Suprapubic skin (tissue), 4 donors: ENCODE results near the gene ABCC3. TPM values are rescaled to one million over a fixed set of nuclear protein-coding genes. Genes with fewer than 3 reads are reported as not detected.

Source experiments
- DNase-seq, 2 donors: peaks; one replicate each; pipeline ENCODE4 v3.0.0-alpha.2; 2019; ENCODE audit warnings: low spot score in 2 of 2
- H3K27ac ChIP-seq: fragments of 200-600 bp; sonication (generic); one replicate; pipeline ENCODE4 v1.5.1; 2019
- H3K27me3 ChIP-seq: fragments of 200-600 bp; sonication (generic); one replicate; pipeline ENCODE4 v1.5.1; 2019
- H3K36me3 ChIP-seq: fragments of 200-600 bp; sonication (generic); one replicate; pipeline ENCODE4 v1.5.1; 2019
- H3K4me1 ChIP-seq: fragments of 200-600 bp; sonication (generic); one replicate; pipeline ENCODE4 v1.5.1; 2019
- H3K4me3 ChIP-seq: fragments of 200-600 bp; sonication (generic); one replicate; pipeline ENCODE4 v1.5.1; 2019; ENCODE audit warnings: mild to moderate bottlenecking
- H3K9me3 ChIP-seq: fragments of 200-600 bp; sonication (generic); one replicate; pipeline ENCODE4 v1.5.1; 2019
- EP300 ChIP-seq: sonication (generic); formaldehyde crosslinking; IDR thresholded peaks from one replicate; pipeline ENCODE4 v1.6.1; 2017; ENCODE audit warnings: antibody characterized with exemption
- POLR2A ChIP-seq, 2 donors: fragments of 450-650 bp; IDR thresholded peaks; one replicate each; pipeline ENCODE4 v1.6.1; 2017; ENCODE audit warnings: antibody characterized with exemption in 2 of 2, mild to moderate bottlenecking in 2 of 2, moderate library complexity in 2 of 2
- POLR2AphosphoS5 ChIP-seq, 3 donors: sonication (generic); formaldehyde crosslinking; IDR thresholded peaks; one replicate each; pipeline ENCODE4 v1.6.1; 2017; ENCODE audit warnings: antibody characterized with exemption in 3 of 3
- WGBS: methylation state at CpG from one replicate; pipeline ENCODE4 v1.1.5; 2018; 5-methylcytosine and 5-hydroxymethylcytosine counted together
- total RNA-seq, 4 donors: library from RNA; depleted of rRNA; stranded (reverse); fragments of >200 nt; gene quantifications; one replicate each; pipeline ENCODE4 v1.1.0, GENCODE V29; 2016
- TF ChIP-seq, protein P1 (sequence below), 2 donors: fragments of 200-600 bp in 1 of 2; fragments of 450-650 bp in 1 of 2; sonication (generic) in 1 of 2; IDR thresholded peaks; one replicate each; pipeline ENCODE4 v1.5.1; 2016 to 2019; ENCODE audit warnings: antibody characterized with exemption in 2 of 2, mild to moderate bottlenecking in 1 of 2, moderate library complexity in 1 of 2

The ABCC3 gene
- total RNA-seq, 4 donors from 2014 or later: 31.7 to 113 (median 36.2) TPM

- H3K27ac ChIP-seq: no peak overlapping the region
- TF ChIP-seq EP300 (no peak), POLR2A (IDR thresholded peaks at IDR 0.05) (no peak), POLR2AphosphoS5 (IDR thresholded peaks at IDR 0.05) (no peak)
- TF ChIP-seq, protein P1, sequence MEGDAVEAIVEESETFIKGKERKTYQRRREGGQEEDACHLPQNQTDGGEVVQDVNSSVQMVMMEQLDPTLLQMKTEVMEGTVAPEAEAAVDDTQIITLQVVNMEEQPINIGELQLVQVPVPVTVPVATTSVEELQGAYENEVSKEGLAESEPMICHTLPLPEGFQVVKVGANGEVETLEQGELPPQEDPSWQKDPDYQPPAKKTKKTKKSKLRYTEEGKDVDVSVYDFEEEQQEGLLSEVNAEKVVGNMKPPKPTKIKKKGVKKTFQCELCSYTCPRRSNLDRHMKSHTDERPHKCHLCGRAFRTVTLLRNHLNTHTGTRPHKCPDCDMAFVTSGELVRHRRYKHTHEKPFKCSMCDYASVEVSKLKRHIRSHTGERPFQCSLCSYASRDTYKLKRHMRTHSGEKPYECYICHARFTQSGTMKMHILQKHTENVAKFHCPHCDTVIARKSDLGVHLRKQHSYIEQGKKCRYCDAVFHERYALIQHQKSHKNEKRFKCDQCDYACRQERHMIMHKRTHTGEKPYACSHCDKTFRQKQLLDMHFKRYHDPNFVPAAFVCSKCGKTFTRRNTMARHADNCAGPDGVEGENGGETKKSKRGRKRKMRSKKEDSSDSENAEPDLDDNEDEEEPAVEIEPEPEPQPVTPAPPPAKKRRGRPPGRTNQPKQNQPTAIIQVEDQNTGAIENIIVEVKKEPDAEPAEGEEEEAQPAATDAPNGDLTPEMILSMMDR (IDR thresholded peaks at IDR 0.05): no peak
- WGBS: 83% methylated on average over 11 of the region's 11 CpGs
- no peaks in the 10 kb centered on the region for H3K27me3 ChIP-seq
- no peaks in the 10 kb centered on the region for H3K36me3 ChIP-seq
- no peaks in the 10 kb centered on the region for H3K9me3 ChIP-seq
- no peak for DNase-seq
- no peak overlapping the region for H3K4me3 ChIP-seq
- peaks cover 8% of the 10 kb centered on the region for H3K4me1 ChIP-seq
Measured at GRCh38 chr17:50594128-50594823, 40.4 kb upstream of the ABCC3 start.

DNA sequence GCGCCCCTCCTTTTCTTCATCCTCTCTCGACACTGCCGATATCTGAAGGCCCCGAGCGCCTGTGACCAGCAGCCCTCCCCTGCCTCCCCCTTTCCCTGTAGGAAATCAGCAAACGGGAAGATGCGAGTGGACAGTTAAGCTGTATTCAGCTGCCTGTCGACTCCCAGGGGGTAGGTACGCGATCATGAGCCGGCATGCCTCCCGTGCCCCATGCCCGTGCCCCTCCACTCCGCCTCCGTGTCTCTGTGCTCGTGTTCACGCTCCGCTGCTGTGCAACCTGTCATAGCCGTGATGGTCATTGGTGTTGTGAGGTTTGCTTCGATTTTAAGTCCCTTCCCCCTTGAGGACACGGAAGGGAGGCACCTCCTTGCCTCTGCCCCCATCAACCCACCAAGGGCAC, 39.8 kb upstream of the ABCC3 start:
- WGBS: 90% methylated on average over 21 of the region's 21 CpGs
- Histone ChIP-seq H3K4me1 (peaks cover 4% of the 10 kb centered on the region), H3K36me3 (no peaks in the 10 kb centered on the region), H3K27me3 (no peaks in the 10 kb centered on the region), H3K27ac (no peak overlapping the region), H3K4me3 (no peak overlapping the region), H3K9me3 (no peaks in the 10 kb centered on the region)
- DNase-seq: no peak
- TF ChIP-seq EP300: no peak
- TF ChIP-seq, protein P1 (IDR thresholded peaks at IDR 0.05): no peak
- no peak for TF ChIP-seq POLR2AphosphoS5 (IDR thresholded peaks at IDR 0.05)
- TF ChIP-seq POLR2A (IDR thresholded peaks at IDR 0.05): no peak

DNA sequence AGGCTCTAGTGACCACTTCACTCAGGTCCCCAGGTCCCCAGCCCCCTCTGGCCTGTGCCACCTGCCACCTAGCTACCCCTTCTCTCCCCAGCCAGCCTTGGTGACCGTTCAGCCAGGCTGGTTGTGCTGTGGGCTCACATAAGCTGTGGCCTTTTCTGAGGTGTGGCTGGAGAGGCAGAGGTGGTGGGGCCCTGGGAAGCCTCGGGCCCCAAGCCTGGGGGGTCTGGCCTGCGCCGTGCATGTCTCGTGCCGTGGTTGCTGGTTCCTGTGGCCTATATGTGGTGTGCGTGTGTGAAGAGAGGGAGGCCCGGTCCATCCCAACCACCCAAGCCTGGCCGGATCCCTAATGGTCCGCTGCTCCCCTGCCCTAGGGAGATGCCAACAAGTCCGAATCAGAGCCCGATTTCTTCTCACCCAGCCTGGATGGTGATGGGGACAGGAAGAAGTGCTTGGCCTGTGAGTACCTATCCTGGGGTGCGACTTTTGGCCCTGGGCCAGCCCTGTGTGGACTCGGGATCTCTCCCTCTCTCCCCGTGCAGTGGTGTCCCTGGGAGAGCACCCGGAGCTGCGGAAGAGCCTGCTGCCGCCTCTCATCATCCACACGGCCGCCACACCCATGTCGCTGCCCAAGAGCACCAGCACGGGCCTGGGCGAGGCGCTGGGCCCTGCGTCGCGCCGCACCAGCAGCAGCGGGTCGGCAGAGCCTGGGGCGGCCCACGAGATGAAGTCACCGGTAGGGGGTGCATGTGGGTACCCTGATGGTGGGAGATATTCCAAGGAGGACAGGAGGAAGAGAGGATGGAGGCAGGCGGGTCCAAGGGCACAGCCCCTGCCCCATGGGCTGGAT, 38.3 kb upstream of the ABCC3 start:
- 85% methylated on average over 25 of the region's 34 CpGs for WGBS
- Histone ChIP-seq H3K27me3 (peaks cover 2% of the 10 kb centered on the region), H3K27ac (no peak overlapping the region), H3K4me3 (no peak overlapping the region), H3K36me3 (no peaks in the 10 kb centered on the region), H3K4me1 (no peaks in the 10 kb centered on the region), H3K9me3 (no peaks in the 10 kb centered on the region)
- no peak for DNase-seq
- no peak for TF ChIP-seq EP300
- no peak for TF ChIP-seq POLR2A (IDR thresholded peaks at IDR 0.05)
- TF ChIP-seq, protein P1 (IDR thresholded peaks at IDR 0.05): no peak
- TF ChIP-seq POLR2AphosphoS5 (IDR thresholded peaks at IDR 0.05): no peak

DNA sequence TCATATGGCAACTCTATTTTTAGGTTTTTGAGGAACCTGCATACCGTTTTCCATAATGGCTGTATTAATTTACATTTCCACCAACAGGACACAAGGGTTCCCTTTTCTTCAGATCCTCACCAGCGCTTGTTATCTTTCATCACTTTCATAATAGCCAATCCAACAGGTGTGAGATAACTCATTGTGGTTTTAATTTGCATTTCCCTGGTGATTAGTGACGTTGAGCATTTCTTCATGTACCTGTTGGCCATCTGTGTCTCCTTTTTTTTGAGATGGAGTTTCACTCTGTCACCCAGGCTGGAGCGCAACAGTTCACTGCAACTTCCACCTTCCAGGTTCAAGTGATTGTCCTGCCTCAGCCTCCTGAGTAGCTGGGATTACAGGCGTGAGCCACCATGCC, 36.2 kb upstream of the ABCC3 start:
- no peaks in the 10 kb centered on the region for H3K9me3 ChIP-seq
- no peak for DNase-seq
- H3K36me3 ChIP-seq: no peaks in the 10 kb centered on the region
- 76% methylated on average over 5 of the region's 5 CpGs for WGBS
- no peak overlapping the region for H3K4me3 ChIP-seq
- H3K4me1 ChIP-seq: no peaks in the 10 kb centered on the region
- TF ChIP-seq POLR2AphosphoS5 (IDR thresholded peaks at IDR 0.05) (no peak), EP300 (no peak), POLR2A (IDR thresholded peaks at IDR 0.05) (no peak)
- TF ChIP-seq, protein P1 (IDR thresholded peaks at IDR 0.05): no peak
- H3K27ac ChIP-seq: no peak overlapping the region
- H3K27me3 ChIP-seq: peaks cover 11% of the 10 kb centered on the region

- Histone ChIP-seq H3K36me3 (no peaks in the 10 kb centered on the region), H3K27ac (no peak overlapping the region), H3K9me3 (no peaks in the 10 kb centered on the region), H3K4me3 (no peak overlapping the region), H3K27me3 (peaks cover 20% of the 10 kb centered on the region), H3K4me1 (peaks cover 8% of the 10 kb centered on the region)
- TF ChIP-seq POLR2AphosphoS5 (IDR thresholded peaks at IDR 0.05) (no peak), EP300 (no peak), POLR2A (IDR thresholded peaks at IDR 0.05) (no peak)
- TF ChIP-seq, protein P1 (IDR thresholded peaks at IDR 0.05): no peak
- WGBS: 86% methylated on average over 2 of the region's 15 CpGs
- DNase-seq: no peak
Measured at GRCh38 chr17:50599606-50600005, 35.1 kb upstream of the ABCC3 start.
